ENCODE results near the gene MOB4.

DNA sequence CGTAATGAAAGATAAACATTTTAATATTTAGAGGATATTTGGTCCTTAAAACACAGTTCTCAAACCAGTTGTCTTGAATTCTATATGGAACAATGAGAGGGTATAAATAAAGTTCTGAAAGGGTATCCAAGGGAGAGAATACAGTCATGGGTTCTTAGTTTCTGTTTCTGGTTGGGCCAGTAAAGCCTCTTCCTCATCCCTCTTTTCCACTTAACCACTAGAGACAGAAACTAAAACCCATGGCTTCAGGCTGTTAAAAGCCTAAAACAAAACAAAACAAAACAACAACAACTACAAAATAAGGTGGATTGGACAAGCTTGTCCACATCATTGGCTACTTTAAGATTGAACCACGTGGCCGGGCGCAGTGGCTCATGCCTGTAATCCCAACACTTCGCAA lies 43.7 kb upstream of the MOB4 start:
- TF ChIP-seq, protein P1, sequence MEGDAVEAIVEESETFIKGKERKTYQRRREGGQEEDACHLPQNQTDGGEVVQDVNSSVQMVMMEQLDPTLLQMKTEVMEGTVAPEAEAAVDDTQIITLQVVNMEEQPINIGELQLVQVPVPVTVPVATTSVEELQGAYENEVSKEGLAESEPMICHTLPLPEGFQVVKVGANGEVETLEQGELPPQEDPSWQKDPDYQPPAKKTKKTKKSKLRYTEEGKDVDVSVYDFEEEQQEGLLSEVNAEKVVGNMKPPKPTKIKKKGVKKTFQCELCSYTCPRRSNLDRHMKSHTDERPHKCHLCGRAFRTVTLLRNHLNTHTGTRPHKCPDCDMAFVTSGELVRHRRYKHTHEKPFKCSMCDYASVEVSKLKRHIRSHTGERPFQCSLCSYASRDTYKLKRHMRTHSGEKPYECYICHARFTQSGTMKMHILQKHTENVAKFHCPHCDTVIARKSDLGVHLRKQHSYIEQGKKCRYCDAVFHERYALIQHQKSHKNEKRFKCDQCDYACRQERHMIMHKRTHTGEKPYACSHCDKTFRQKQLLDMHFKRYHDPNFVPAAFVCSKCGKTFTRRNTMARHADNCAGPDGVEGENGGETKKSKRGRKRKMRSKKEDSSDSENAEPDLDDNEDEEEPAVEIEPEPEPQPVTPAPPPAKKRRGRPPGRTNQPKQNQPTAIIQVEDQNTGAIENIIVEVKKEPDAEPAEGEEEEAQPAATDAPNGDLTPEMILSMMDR (conservative IDR thresholded peaks at IDR 0.05): no peak
- TF ChIP-seq ZFX (IDR thresholded peaks at IDR 0.05): no peak
